GM10248 (cell line): Measurements from ENCODE around the gene HEYL.
A peak's percentile ranks its signal among the peaks of the same experiment; 100 is the strongest.

Experiments
- CTCF ChIA-PET: fragments of 300-600 bp; sonication (Branson Sonifier 250); formaldehyde crosslinking; extraction: SDS; loops from one replicate; lab custom pipeline; 2021; ENCODE audit warnings: antibody characterized with exemption; lab: Yijun Ruan, JAX
- POLR2A ChIA-PET: fragments of 350-650 bp; sonication (Branson Sonifier 250); formaldehyde crosslinking; extraction: SDS; loops from one replicate; lab custom pipeline; 2020; ENCODE audit warnings: antibody characterized with exemption; lab: Yijun Ruan, JAX
- DNase-seq: peaks from one replicate; pipeline ENCODE4 v3.0.0; 2012; ENCODE audit errors: extremely low spot score
- TF ChIP-seq, protein P1 (sequence below): IDR thresholded peaks from 2 replicates; pipeline ENCODE4 v1.5.1; 2012; ENCODE audit warnings: mild to moderate bottlenecking, low read depth; ENCODE audit errors: extremely low read depth, missing control alignments, control extremely low read depth

HEYL gene

DNA sequence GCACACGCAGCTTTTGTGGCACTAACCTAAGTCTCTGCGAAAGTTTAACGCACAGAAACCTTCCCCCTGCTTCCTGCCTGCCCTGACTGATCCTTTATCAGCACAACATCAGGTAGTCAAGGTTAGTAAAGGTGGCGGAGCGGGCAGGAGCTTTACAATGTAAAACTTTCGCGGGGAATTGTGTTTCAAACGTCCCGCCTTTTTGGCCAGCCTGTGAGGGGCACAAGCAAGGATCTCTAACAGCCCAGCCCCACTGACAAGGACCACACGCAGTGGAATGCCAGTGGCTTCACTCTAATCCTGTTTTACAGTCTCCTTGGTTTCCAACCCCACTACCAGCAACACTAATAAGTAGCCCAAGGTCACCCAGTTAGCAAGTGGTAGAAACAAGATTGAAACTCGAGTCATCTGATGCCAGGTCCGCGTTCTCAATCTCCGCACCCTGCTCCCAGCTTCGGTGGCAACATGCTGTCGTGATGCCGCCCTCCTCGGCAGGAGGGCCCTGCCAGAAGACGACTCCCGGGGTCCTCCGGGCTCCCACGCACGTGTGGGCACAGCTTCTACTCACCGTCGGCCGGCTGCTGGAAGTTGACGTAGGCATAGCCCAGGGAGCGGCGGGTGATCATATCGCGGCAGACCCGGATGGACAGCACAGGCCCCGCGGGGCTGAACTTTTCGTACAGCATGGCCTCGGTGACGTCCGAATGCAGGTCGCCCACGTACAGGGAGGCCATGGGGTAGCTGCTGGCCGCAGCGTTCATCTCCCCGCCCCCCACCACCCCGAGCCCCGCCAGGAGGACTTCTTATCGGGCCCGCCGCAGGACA lies 64.0 kb downstream of the HEYL start:
- peak; percentile 67 for DNase-seq
- POLR2A ChIA-PET = interaction anchor here (0.6 to 1.0 kb wide), 3 partner anchors 9 to 818 kb away, joined by 3 to 6 read pairs (median 4); no protein-coding TSS in a partner anchor

DNA sequence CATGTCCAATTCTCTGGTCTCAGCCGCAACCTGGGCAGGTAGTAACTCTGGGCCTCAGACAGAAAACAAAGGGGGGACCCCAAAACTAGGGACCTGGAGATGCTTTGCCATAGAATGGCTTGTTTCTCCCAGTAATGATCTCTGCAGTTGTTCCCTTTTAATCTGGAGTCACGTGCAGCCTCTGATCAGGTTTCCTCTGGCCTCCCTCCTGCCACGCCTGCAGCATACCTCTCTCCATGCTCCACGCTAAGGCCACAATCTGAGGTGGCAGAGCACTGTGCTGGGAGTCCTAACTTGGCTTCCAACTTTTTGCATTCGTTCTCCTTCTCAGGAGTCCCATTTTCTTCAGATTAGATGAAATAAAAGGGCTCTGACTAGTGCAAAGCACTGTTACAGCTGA lies 64.8 kb downstream of the HEYL start:
- CTCF ChIA-PET = interaction anchor here (1.1 to 3.1 kb wide), 9 partner anchors 10 to 382 kb away, joined by 3 to 12 read pairs (median 5); no protein-coding TSS in a partner anchor
- POLR2A ChIA-PET = interaction anchor here (0.5 to 0.6 kb wide), 2 partner anchors 231 to 819 kb away, joined by 6 read pairs; no protein-coding TSS in a partner anchor
- no peak for DNase-seq
- TF ChIP-seq, protein P1, sequence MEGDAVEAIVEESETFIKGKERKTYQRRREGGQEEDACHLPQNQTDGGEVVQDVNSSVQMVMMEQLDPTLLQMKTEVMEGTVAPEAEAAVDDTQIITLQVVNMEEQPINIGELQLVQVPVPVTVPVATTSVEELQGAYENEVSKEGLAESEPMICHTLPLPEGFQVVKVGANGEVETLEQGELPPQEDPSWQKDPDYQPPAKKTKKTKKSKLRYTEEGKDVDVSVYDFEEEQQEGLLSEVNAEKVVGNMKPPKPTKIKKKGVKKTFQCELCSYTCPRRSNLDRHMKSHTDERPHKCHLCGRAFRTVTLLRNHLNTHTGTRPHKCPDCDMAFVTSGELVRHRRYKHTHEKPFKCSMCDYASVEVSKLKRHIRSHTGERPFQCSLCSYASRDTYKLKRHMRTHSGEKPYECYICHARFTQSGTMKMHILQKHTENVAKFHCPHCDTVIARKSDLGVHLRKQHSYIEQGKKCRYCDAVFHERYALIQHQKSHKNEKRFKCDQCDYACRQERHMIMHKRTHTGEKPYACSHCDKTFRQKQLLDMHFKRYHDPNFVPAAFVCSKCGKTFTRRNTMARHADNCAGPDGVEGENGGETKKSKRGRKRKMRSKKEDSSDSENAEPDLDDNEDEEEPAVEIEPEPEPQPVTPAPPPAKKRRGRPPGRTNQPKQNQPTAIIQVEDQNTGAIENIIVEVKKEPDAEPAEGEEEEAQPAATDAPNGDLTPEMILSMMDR = no peak

More for the DNA sequence above, 64.0 kb downstream of the HEYL start:
- TF ChIP-seq, protein P1 = no peak
- CTCF ChIA-PET = interaction anchor here (0.7 to 3.8 kb wide), 11 partner anchors 10 to 392 kb away, joined by 3 to 12 read pairs (median 4); no protein-coding TSS in a partner anchor
